Measurements from ENCODE around the gene IFNGR1.

DNA sequence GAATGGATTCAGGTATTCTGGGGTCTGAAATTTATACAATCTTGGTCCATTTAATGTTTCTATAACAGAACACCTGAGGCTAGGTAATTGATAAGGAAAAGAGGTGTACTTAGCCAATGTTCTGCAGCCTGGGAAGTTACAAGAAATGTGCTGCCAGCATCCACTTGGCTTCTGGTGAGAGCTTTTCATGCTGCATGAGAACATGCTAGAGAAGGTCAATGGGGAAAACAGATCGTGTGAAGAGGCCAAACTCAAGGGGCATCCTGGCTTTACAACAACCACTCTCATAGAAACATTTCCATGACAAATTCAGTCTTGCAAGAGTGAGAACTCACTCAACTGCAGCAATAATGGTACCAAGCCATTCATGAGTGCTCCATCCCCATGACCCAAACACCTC, 62.5 kb downstream of the IFNGR1 start:
- TF ChIP-seq, protein P1, sequence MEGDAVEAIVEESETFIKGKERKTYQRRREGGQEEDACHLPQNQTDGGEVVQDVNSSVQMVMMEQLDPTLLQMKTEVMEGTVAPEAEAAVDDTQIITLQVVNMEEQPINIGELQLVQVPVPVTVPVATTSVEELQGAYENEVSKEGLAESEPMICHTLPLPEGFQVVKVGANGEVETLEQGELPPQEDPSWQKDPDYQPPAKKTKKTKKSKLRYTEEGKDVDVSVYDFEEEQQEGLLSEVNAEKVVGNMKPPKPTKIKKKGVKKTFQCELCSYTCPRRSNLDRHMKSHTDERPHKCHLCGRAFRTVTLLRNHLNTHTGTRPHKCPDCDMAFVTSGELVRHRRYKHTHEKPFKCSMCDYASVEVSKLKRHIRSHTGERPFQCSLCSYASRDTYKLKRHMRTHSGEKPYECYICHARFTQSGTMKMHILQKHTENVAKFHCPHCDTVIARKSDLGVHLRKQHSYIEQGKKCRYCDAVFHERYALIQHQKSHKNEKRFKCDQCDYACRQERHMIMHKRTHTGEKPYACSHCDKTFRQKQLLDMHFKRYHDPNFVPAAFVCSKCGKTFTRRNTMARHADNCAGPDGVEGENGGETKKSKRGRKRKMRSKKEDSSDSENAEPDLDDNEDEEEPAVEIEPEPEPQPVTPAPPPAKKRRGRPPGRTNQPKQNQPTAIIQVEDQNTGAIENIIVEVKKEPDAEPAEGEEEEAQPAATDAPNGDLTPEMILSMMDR (IDR thresholded peaks at IDR 0.05; ENCODE audit: low read length), result no peak
- TF ChIP-seq EZH2phosphoT487 (IDR thresholded peaks at IDR 0.05; ENCODE audit: low read length), result no peak
- TF ChIP-seq EZH2 (optimal IDR thresholded peaks at IDR 0.05; ENCODE audit: low read depth, low read length), result no peak
